HepG2 (cell line): ENCODE results near the gene PAPPA2. TPM values are rescaled to one million over a fixed set of nuclear protein-coding genes. Genes with fewer than 3 reads are reported as not detected.

Source experiments
- ATAC-seq: fragments of 200-7000 bp; cut with Tn5 transposase; 3 replicates; pipeline ENCODE4 v1.9.1; 2020; ENCODE audit warnings: mild to moderate bottlenecking, moderate library complexity
- BruUV-seq: library from RNA; stranded (reverse); fragments of 400-500 nt; replicated peaks from 2 replicates; lab custom pipeline; 2021; lab: Mats Ljungman, UMichigan
- CTCF ChIA-PET: fragments of 300-600 bp; formaldehyde crosslinking; extraction: SDS; loops from one replicate; lab custom pipeline; 2021; ENCODE audit warnings: low total read pairs, inconsistent platforms, low intra/inter-chr PET ratio; lab: Yijun Ruan, JAX
- POLR2A ChIA-PET: fragments of 350-600 bp; sonication (Branson Sonifier 250); formaldehyde crosslinking; loops from one replicate; lab custom pipeline; 2020; ENCODE audit warnings: antibody characterized with exemption, inconsistent platforms; lab: Yijun Ruan, JAX
- DNase-seq: peaks from one replicate; pipeline ENCODE4 v3.0.0-alpha.2; 2015; ENCODE audit warnings: low spot score
- FAIRE-seq: peaks from 3 replicates; lab custom pipeline; 2011; peaks lifted over from hg19 to GRCh38; lab: Jason Lieb, UNC
- H2AFZ ChIP-seq: one replicate; pipeline ENCODE4 v1.6.1; 2011; ENCODE audit warnings: low read length, inconsistent platforms
- H3K27ac ChIP-seq: fragments of 300-600 bp; 3 replicates; pipeline ENCODE4 v1.8.0; 2011; ENCODE audit warnings: mixed run types, mild to moderate bottlenecking, mixed read lengths, low read length, inconsistent platforms; ENCODE audit not compliant: insufficient read depth; ENCODE audit errors: extremely low read length
- H3K27me3 ChIP-seq, 2 experiments: fragments of 200-600 bp in 1 of 2; 2 replicates in 1 of 2; 3 replicates in 1 of 2; pipeline versions ENCODE4 v1.6.0 to v1.8.0; 2011; ENCODE audit warnings: low read length in 2 of 2, mild to moderate bottlenecking in 2 of 2, moderate library complexity in 2 of 2, inconsistent platforms in 1 of 2; ENCODE audit not compliant: insufficient read depth in 2 of 2, control insufficient read depth in 1 of 2
- H3K36me3 ChIP-seq, 2 experiments: fragments of 200-600 bp in 1 of 2; replicated peaks in 1 of 2; 2 replicates in 1 of 2; 3 replicates in 1 of 2; pipeline versions ENCODE4 v1.5.1 to v1.8.0; 2011; ENCODE audit warnings: low read length in 2 of 2, inconsistent platforms in 1 of 2; ENCODE audit not compliant: insufficient read depth in 2 of 2, control insufficient read depth in 1 of 2
- H3K4me1 ChIP-seq: 2 replicates; pipeline ENCODE4 v1.5.1; 2012; ENCODE audit warnings: low read length, inconsistent platforms; ENCODE audit not compliant: insufficient read depth
- H3K4me2 ChIP-seq: 2 replicates; pipeline ENCODE4 v1.6.0; 2011; ENCODE audit warnings: low read depth, low read length, inconsistent platforms
- H3K4me3 ChIP-seq, 3 experiments: fragments of 200-600 bp in 1 of 3; sonication (generic), shearing (Covaris generic) in 1 of 3; replicated peaks in 1 of 3; 2 replicates each; pipeline ENCODE4 v1.5.1; 2011 to 2016; ENCODE audit warnings: low read length in 3 of 3, inconsistent platforms in 2 of 3, low read depth in 2 of 3, mild to moderate bottlenecking in 2 of 3, control low read depth in 1 of 3, mixed read lengths in 1 of 3; ENCODE audit not compliant: insufficient read depth in 1 of 3
- H3K79me2 ChIP-seq: one replicate; pipeline ENCODE4 v1.6.1; 2011; ENCODE audit warnings: low read length, inconsistent platforms; ENCODE audit not compliant: insufficient read depth
- H3K9ac ChIP-seq: 2 replicates; pipeline ENCODE4 v1.6.0; 2011; ENCODE audit warnings: mild to moderate bottlenecking, low read depth, low read length, inconsistent platforms; ENCODE audit not compliant: insufficient read depth
- H3K9me3 ChIP-seq: 2 replicates; pipeline ENCODE4 v1.5.1; 2012; ENCODE audit warnings: mild to moderate bottlenecking, low read length
- H4K20me1 ChIP-seq: 2 replicates; pipeline ENCODE4 v1.6.0; 2011; ENCODE audit warnings: inconsistent platforms, mild to moderate bottlenecking, low read length, moderate library complexity; ENCODE audit not compliant: insufficient read depth
- ADNP ChIP-seq: sonication (generic); formaldehyde crosslinking; IDR thresholded peaks from 2 replicates; pipeline ENCODE4 v1.4.0; 2020; ENCODE audit warnings: missing genetic modification reagents
- DR1 ChIP-seq: sonication (generic); formaldehyde crosslinking; IDR thresholded peaks from 2 replicates; pipeline ENCODE4 v1.8.0; 2021; ENCODE audit warnings: mild to moderate bottlenecking, missing genetic modification reagents, inconsistent platforms
- HMG20B ChIP-seq: conservative IDR thresholded peaks from 2 replicates; pipeline ENCODE4 v1.6.1; 2016; ENCODE audit warnings: missing genetic modification reagents, missing compliant biosample characterization
- KMT2B ChIP-seq: IDR thresholded peaks from 2 replicates; pipeline ENCODE4 v1.6.1; 2016; ENCODE audit warnings: missing genetic modification reagents, missing compliant biosample characterization
- MED13 ChIP-seq: sonication (generic); formaldehyde crosslinking; IDR thresholded peaks from 2 replicates; pipeline ENCODE4 v1.5.0; 2020; ENCODE audit warnings: missing genetic modification reagents
- NR0B2 ChIP-seq: sonication (generic); formaldehyde crosslinking; IDR thresholded peaks from 2 replicates; pipeline ENCODE4 v1.4.0; 2020; ENCODE audit warnings: mild to moderate bottlenecking, missing genetic modification reagents
- SRSF4 ChIP-seq: fragments of 200-400 bp; formaldehyde crosslinking; IDR thresholded peaks from one replicate; pipeline ENCODE4 v1.6.1; 2018; ENCODE audit warnings: mild to moderate bottlenecking, low read depth, low read length, moderate library complexity; ENCODE audit not compliant: poor library complexity, severe bottlenecking
- SUZ12 ChIP-seq: fragments of 150-350 bp; IDR thresholded peaks from 2 replicates; pipeline ENCODE4 v1.6.1; 2014; ENCODE audit warnings: low read depth, low read length
- TCF12 ChIP-seq, 2 experiments: fragments of 450-650 bp in 1 of 2; sonication (generic) in 1 of 2; formaldehyde crosslinking in 1 of 2; IDR thresholded peaks; 2 replicates each; pipeline versions ENCODE4 v1.6.1 to v1.8.0; 2017 to 2022; ENCODE audit warnings: antibody characterized with exemption in 1 of 2, mild to moderate bottlenecking in 1 of 2, missing genetic modification reagents in 1 of 2, moderate library complexity in 1 of 2
- ZBTB3 ChIP-seq: sonication (generic); formaldehyde crosslinking; IDR thresholded peaks from 2 replicates; pipeline ENCODE4 v1.4.0; 2020; ENCODE audit warnings: low read depth, mild to moderate bottlenecking, moderate library complexity, missing genetic modification reagents, borderline replicate concordance
- ZNF264 ChIP-seq: sonication (generic); formaldehyde crosslinking; IDR thresholded peaks from 2 replicates; pipeline ENCODE4 v1.4.0; 2020; ENCODE audit warnings: missing genetic modification reagents
- ZNF746 ChIP-seq: sonication (generic); formaldehyde crosslinking; IDR thresholded peaks from 2 replicates; pipeline ENCODE4 v1.8.0; 2022; ENCODE audit warnings: mild to moderate bottlenecking, missing genetic modification reagents
- ZSCAN20 ChIP-seq: sonication (generic); formaldehyde crosslinking; IDR thresholded peaks from 2 replicates; pipeline ENCODE4 v1.4.0; 2020; ENCODE audit warnings: missing genetic modification reagents, mild to moderate bottlenecking, borderline replicate concordance
- WGBS: methylation state at CpG from one replicate; pipeline ENCODE4 v1.1.6; 2017; ENCODE audit warnings: low lambda C conversion rate; 5-methylcytosine and 5-hydroxymethylcytosine counted together
- in situ Hi-C: cut with HindIII; loops from 2 replicates; pipeline ENCODE4 v1.10.0; 2017; ENCODE audit warnings: low pct_unique_long_range_greater_than_20kb; ENCODE audit not compliant: extremely low pct_ligation_motif_present
- intact Hi-C: fragments of 100-400 bp; cut with micrococcal nuclease; formaldehyde crosslinking; loops from one replicate; pipeline ENCODE4 v1.10.0; 2022; ENCODE audit not compliant: unreplicated experiment
- polyA plus RNA-seq, 8 experiments: library from polyadenylated mRNA; depleted of rRNA in 3 of 8; stranded (reverse) in 7 of 8; unstranded in 1 of 8; fragments of >200 nt; fragmentation: Illumina TruSeq in 4 of 8; extraction: Trizol in 4 of 8; gene quantifications; 2 replicates each; pipeline versions ENCODE4 v1.2.1 to v1.2.3, GENCODE V29; 2011 to 2016; ENCODE audit warnings: low read depth in 4 of 8, missing spikeins in 1 of 8, mixed read lengths in 1 of 8; ENCODE audit not compliant: insufficient read depth in 1 of 8
- total RNA-seq, 5 experiments: library from RNA; depleted of rRNA; stranded (reverse); fragments of >200 nt; fragmentation: Illumina TruSeq; extraction: Trizol; gene quantifications; 2 replicates each; pipeline ENCODE4 v1.2.3, GENCODE V29; 2016; ENCODE audit warnings: low read depth in 1 of 5

The PAPPA2 gene
- total and polyA plus RNA-seq, 2 of the 13 experiments (the other 11 are each of a cell fraction or from before 2014, with no cell fraction given) = 0.01 TPM; not detected in 1

GRCh38 chr1:176669782-176670181, 206.8 kb downstream of the PAPPA2 start:
- POLR2A ChIA-PET = no interaction called here
- H3K27me3 ChIP-seq = no peaks in the 10 kb centered on the region
- H4K20me1 ChIP-seq = no peaks in the 10 kb centered on the region
- H3K27ac ChIP-seq = no peak overlapping the region
- no peaks in the 10 kb centered on the region for H3K79me2 ChIP-seq
- no peaks in the 10 kb centered on the region for H3K36me3 ChIP-seq
- intact Hi-C loops = no loop called here
- H3K4me1 ChIP-seq = no peaks in the 10 kb centered on the region
- H2AFZ ChIP-seq = no peak overlapping the region
- 33% methylated on average over 2 of the region's 2 CpGs for WGBS
- TF ChIP-seq TCF12 (IDR thresholded peaks at IDR 0.05) = no peak
- no peak for TF ChIP-seq TCF12 (CRISPR knock-in tag; IDR thresholded peaks at IDR 0.05)
- TF ChIP-seq MED13 (CRISPR knock-in tag) = no peak
- TF ChIP-seq SRSF4 = no peak
- no peak for TF ChIP-seq DR1 (CRISPR knock-in tag)
- no peak for TF ChIP-seq ZNF746
- no peak for TF ChIP-seq NR0B2
- no peak for TF ChIP-seq KMT2B (CRISPR knock-in tag)
- no peak for TF ChIP-seq ZSCAN20 (CRISPR knock-in tag)
- TF ChIP-seq SUZ12 = no peak
- TF ChIP-seq ADNP = no peak
- no peak for TF ChIP-seq HMG20B
- TF ChIP-seq ZNF264 (CRISPR knock-in tag) = no peak
- TF ChIP-seq ZBTB3 (CRISPR knock-in tag) = no peak
- TF ChIP-seq, all 625 proteins: peak for 0
- Histone ChIP-seq H3K9ac (no peak overlapping the region), H3K9me3 (no peaks in the 10 kb centered on the region), H3K4me3 (no peak overlapping the region), H3K4me2 (no peak overlapping the region)
- ATAC-seq = no peak
- in situ Hi-C loops = no loop called here
- CTCF ChIA-PET = no interaction called here
- FAIRE-seq = no peak
- BruUV-seq = no TSS peak
- no peak for DNase-seq
